Hepatocyte (in vitro differentiated cells): ENCODE measurements around the gene GJC1. TPM values are rescaled to one million over a fixed set of nuclear protein-coding genes. Genes with fewer than 3 reads are reported as not detected.
A peak's percentile ranks its signal among the peaks of the same experiment; 100 is the strongest.

ENCODE experiments used
- DNase-seq: peaks from one replicate; pipeline ENCODE4 v3.0.0-alpha.2; 2016; ENCODE audit warnings: low spot score
- H2AFZ ChIP-seq: fragments of 200-600 bp; sonication (generic); 2 replicates; pipeline ENCODE4 v1.6.0; 2016; ENCODE audit warnings: antibody characterized with exemption, mild to moderate bottlenecking
- H3K27ac ChIP-seq: fragments of 200-600 bp; sonication (generic); 2 replicates; pipeline ENCODE4 v1.5.1; 2016; ENCODE audit warnings: mild to moderate bottlenecking
- H3K27me3 ChIP-seq: fragments of 200-600 bp; sonication (generic); 2 replicates; pipeline ENCODE4 v1.6.1; 2016
- H3K36me3 ChIP-seq: fragments of 200-600 bp; sonication (generic); replicated peaks from 2 replicates; pipeline ENCODE4 v1.5.1; 2016; ENCODE audit warnings: low read depth; ENCODE audit not compliant: insufficient read depth
- H3K4me1 ChIP-seq: fragments of 200-600 bp; sonication (generic); 2 replicates; pipeline ENCODE4 v1.5.1; 2016; ENCODE audit warnings: mild to moderate bottlenecking, moderate library complexity; ENCODE audit not compliant: insufficient read depth
- H3K4me2 ChIP-seq: fragments of 200-600 bp; sonication (generic); 2 replicates; pipeline ENCODE4 v1.6.0; 2016
- H3K4me3 ChIP-seq: fragments of 200-600 bp; sonication (generic); 2 replicates; pipeline ENCODE4 v1.5.1; 2016; ENCODE audit warnings: mild to moderate bottlenecking
- H3K79me2 ChIP-seq: fragments of 200-600 bp; sonication (generic); 2 replicates; pipeline ENCODE4 v1.6.0; 2017; ENCODE audit warnings: mild to moderate bottlenecking
- H3K9me2 ChIP-seq: fragments of 200-600 bp; sonication (generic); replicated peaks from 2 replicates; pipeline ENCODE4 v1.6.0; 2017; ENCODE audit warnings: mild to moderate bottlenecking; ENCODE audit not compliant: insufficient read depth
- H3K9me3 ChIP-seq: fragments of 200-600 bp; sonication (generic); 2 replicates; pipeline ENCODE4 v1.5.1; 2016; ENCODE audit warnings: low read depth, mild to moderate bottlenecking
- H4K20me1 ChIP-seq: fragments of 200-600 bp; sonication (generic); 2 replicates; pipeline ENCODE4 v1.6.0; 2016; ENCODE audit warnings: mild to moderate bottlenecking; ENCODE audit not compliant: insufficient read depth, poor library complexity, severe bottlenecking
- EZH2 ChIP-seq: fragments of 200-600 bp; sonication (generic); IDR thresholded peaks from 2 replicates; pipeline ENCODE4 v1.6.1; 2016; ENCODE audit warnings: antibody characterized with exemption, mild to moderate bottlenecking, borderline replicate concordance
- EZH2phosphoT487 ChIP-seq: fragments of 200-600 bp; sonication (generic); IDR thresholded peaks from one replicate; pipeline ENCODE4 v1.6.1; 2018; ENCODE audit warnings: antibody characterized with exemption, mild to moderate bottlenecking, low read depth, moderate library complexity; ENCODE audit not compliant: unreplicated experiment, severe bottlenecking
- WGBS: methylation state at CpG from one replicate; pipeline ENCODE4 v1.1.6; 2016; ENCODE audit warnings: low lambda C conversion rate; ENCODE audit errors: missing lambda C conversion rate; 5-methylcytosine and 5-hydroxymethylcytosine counted together
- polyA plus RNA-seq: library from polyadenylated mRNA; unstranded; fragments of >200 nt; fragmentation: Nextera tagmentation; extraction: Ambion mirVana; gene quantifications from 2 replicates; pipeline ENCODE4 v1.2.1, GENCODE V29; 2016
- total RNA-seq: library from RNA; depleted of rRNA; stranded (reverse); fragments of >200 nt; gene quantifications from 2 replicates; pipeline ENCODE4 v1.2.3, GENCODE V29; 2014
- TF ChIP-seq, protein P1 (sequence below): fragments of 200-600 bp; sonication (generic); IDR thresholded peaks from 2 replicates; pipeline ENCODE4 v1.5.1; 2016; ENCODE audit warnings: antibody characterized with exemption, mild to moderate bottlenecking; ENCODE audit not compliant: poor library complexity

Gene GJC1
- total and polyA plus RNA-seq, 2 experiments from 2014 or later = 7.5 to 11.4 TPM

GRCh38 chr17:44780845-44781480 is 49.1 kb downstream of the GJC1 start:
- no peaks in the 10 kb centered on the region for H3K79me2 ChIP-seq
- 91% methylated on average over 14 of the region's 14 CpGs for WGBS
- H4K20me1 ChIP-seq = no peaks in the 10 kb centered on the region
- H3K9me2 ChIP-seq = no peaks in the 10 kb centered on the region
- no peaks in the 10 kb centered on the region for H3K27me3 ChIP-seq
- no peak overlapping the region for H3K27ac ChIP-seq
- no peak for DNase-seq
- no peaks in the 10 kb centered on the region for H3K4me1 ChIP-seq
- H3K4me3 ChIP-seq = no peak overlapping the region
- H3K36me3 ChIP-seq = no peaks in the 10 kb centered on the region
- no peak overlapping the region for H3K4me2 ChIP-seq
- no peaks in the 10 kb centered on the region for H3K9me3 ChIP-seq
- TF ChIP-seq EZH2phosphoT487 (no peak), EZH2 (no peak)
- TF ChIP-seq, protein P1, sequence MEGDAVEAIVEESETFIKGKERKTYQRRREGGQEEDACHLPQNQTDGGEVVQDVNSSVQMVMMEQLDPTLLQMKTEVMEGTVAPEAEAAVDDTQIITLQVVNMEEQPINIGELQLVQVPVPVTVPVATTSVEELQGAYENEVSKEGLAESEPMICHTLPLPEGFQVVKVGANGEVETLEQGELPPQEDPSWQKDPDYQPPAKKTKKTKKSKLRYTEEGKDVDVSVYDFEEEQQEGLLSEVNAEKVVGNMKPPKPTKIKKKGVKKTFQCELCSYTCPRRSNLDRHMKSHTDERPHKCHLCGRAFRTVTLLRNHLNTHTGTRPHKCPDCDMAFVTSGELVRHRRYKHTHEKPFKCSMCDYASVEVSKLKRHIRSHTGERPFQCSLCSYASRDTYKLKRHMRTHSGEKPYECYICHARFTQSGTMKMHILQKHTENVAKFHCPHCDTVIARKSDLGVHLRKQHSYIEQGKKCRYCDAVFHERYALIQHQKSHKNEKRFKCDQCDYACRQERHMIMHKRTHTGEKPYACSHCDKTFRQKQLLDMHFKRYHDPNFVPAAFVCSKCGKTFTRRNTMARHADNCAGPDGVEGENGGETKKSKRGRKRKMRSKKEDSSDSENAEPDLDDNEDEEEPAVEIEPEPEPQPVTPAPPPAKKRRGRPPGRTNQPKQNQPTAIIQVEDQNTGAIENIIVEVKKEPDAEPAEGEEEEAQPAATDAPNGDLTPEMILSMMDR = no peak
- no peak overlapping the region for H2AFZ ChIP-seq

DNA sequence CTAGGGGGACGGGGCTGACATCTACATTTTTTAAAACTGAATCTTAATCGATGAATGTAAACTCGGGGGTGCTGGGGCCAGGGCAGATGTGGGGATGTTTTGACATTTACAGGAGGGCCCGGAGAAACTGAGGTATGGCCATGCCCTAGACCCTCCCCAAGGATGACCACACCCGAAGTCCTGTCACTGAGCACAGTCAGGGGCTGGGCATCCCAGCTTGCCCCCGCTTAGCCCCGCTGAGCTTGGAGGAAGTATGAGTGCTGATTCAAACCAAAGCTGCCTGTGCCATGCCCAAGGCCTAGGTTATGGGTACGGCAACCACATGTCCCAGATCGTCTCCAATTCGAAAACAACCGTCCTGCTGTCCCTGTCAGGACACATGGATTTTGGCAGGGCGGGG is 49.9 kb downstream of the GJC1 start:
- Histone ChIP-seq H3K4me3 (no peak overlapping the region), H3K27me3 (no peaks in the 10 kb centered on the region), H3K4me2 (no peak overlapping the region), H3K9me2 (no peaks in the 10 kb centered on the region), H3K4me1 (no peaks in the 10 kb centered on the region), H3K27ac (no peak overlapping the region), H3K79me2 (no peaks in the 10 kb centered on the region), H2AFZ (no peak overlapping the region), H3K36me3 (no peaks in the 10 kb centered on the region), H3K9me3 (no peaks in the 10 kb centered on the region), H4K20me1 (no peaks in the 10 kb centered on the region)
- WGBS = 89% methylated on average over 12 of the region's 12 CpGs
- DNase-seq = no peak
- TF ChIP-seq EZH2 (no peak), EZH2phosphoT487 (no peak)
- TF ChIP-seq, protein P1 = no peak

GRCh38 chr17:44779211-44780025 is 50.7 kb downstream of the GJC1 start:
- H3K4me1 ChIP-seq = no peaks in the 10 kb centered on the region
- WGBS = 21% methylated on average over 23 of the region's 36 CpGs

More at GRCh38 chr17:44779211-44780025, 50.7 kb downstream of the GJC1 start:
- H3K27me3 ChIP-seq = no peaks in the 10 kb centered on the region
- peak overlapping the region; percentile 97 for H2AFZ ChIP-seq
- peak overlapping the region; percentile 95 for H3K4me2 ChIP-seq
- H3K9me3 ChIP-seq = no peaks in the 10 kb centered on the region
- no peak overlapping the region for H3K27ac ChIP-seq
- H4K20me1 ChIP-seq = no peaks in the 10 kb centered on the region
- no peaks in the 10 kb centered on the region for H3K36me3 ChIP-seq
- H3K9me2 ChIP-seq = no peaks in the 10 kb centered on the region
- TF ChIP-seq, protein P1 = peak; percentile 91
- TF ChIP-seq EZH2 (no peak), EZH2phosphoT487 (no peak)
- peak; percentile 87 for DNase-seq
- peak overlapping the region; percentile 54 for H3K4me3 ChIP-seq
- no peaks in the 10 kb centered on the region for H3K79me2 ChIP-seq
